Muscle of back (tissue), 11 donors: ENCODE measurements around the gene PDS5B. TPM values are rescaled to one million over a fixed set of nuclear protein-coding genes. Genes with fewer than 3 reads are reported as not detected.

Experiments
- DNase-seq, 3 donors: peaks; one replicate each; pipeline versions ENCODE4 v3.0.0 to v3.0.0-alpha.2; 2013
- polyA plus RNA-seq, 10 donors: library from polyadenylated mRNA; unstranded; fragments of 120-200 nt; gene quantifications; one replicate each; pipeline ENCODE4 v1.2.1, GENCODE V29; 2013; ENCODE audit not compliant: insufficient read length in 10 of 10

Gene PDS5B
- polyA plus RNA-seq, 10 donors, result 34.1 to 50.4 (median 40.8) TPM

- peak; percentile 65 to 90 (median 75) for DNase-seq
Observed at GRCh38 chr13:32587011-32587810, 959 bp downstream of the PDS5B start.

- no peak for DNase-seq
Observed at GRCh38 chr13:32587811-32588170, 1.5 kb downstream of the PDS5B start.

- peak; percentile 16 to 68 (median 28) for DNase-seq
Observed at GRCh38 chr13:32588736-32589135, 2.5 kb downstream of the PDS5B start.

- peak; percentile 10 to 59 (median 23) for DNase-seq
Observed at GRCh38 chr13:32589471-32589870, 3.2 kb downstream of the PDS5B start.

- DNase-seq, result peak; percentile 5 to 62 (median 10)
Observed at GRCh38 chr13:32590266-32590665, 4.0 kb downstream of the PDS5B start.

- no peak for DNase-seq
Observed at GRCh38 chr13:32592082-32592481, 5.8 kb downstream of the PDS5B start.

- no peak for DNase-seq
Observed at GRCh38 chr13:32594157-32594738, 8.0 kb downstream of the PDS5B start.

GRCh38 chr13:32595306-32595705, 9.1 kb downstream of the PDS5B start:
- DNase-seq, result no peak

GRCh38 chr13:32600890-32601289, 14.6 kb downstream of the PDS5B start:
- DNase-seq, result no peak

- no peak for DNase-seq
Observed at GRCh38 chr13:32609428-32609827, 23.2 kb downstream of the PDS5B start.

- DNase-seq, result no peak
Observed at GRCh38 chr13:32610538-32610937, 24.3 kb downstream of the PDS5B start.

GRCh38 chr13:32610977-32611376, 24.7 kb downstream of the PDS5B start:
- no peak for DNase-seq

- DNase-seq, result no peak
Observed at GRCh38 chr13:32616883-32617511, 30.7 kb downstream of the PDS5B start.

GRCh38 chr13:32622827-32623226, 36.6 kb downstream of the PDS5B start:
- no peak for DNase-seq

GRCh38 chr13:32624441-32624840, 38.2 kb downstream of the PDS5B start:
- DNase-seq, result no peak

- no peak for DNase-seq
Observed at GRCh38 chr13:32627793-32628192, 41.5 kb downstream of the PDS5B start.

- no peak for DNase-seq
Observed at GRCh38 chr13:32629313-32629712, 43.1 kb downstream of the PDS5B start.

- no peak for DNase-seq
Observed at GRCh38 chr13:32629866-32630265, 43.6 kb downstream of the PDS5B start.

GRCh38 chr13:32632343-32632909, 46.2 kb downstream of the PDS5B start:
- no peak for DNase-seq

- no peak for DNase-seq
Observed at GRCh38 chr13:32636711-32637110, 50.5 kb downstream of the PDS5B start.

GRCh38 chr13:32638739-32639138, 52.5 kb downstream of the PDS5B start:
- DNase-seq, result no peak

GRCh38 chr13:32639502-32640105, 53.4 kb downstream of the PDS5B start:
- DNase-seq, result peak; percentile 44 to 58 (median 55)
